Spleen (tissue), 11 donors: ENCODE measurements around the gene QSOX1. TPM values are rescaled to one million over a fixed set of nuclear protein-coding genes. Genes with fewer than 3 reads are reported as not detected.

Experiments
- DNase-seq: peaks from one replicate; pipeline ENCODE4 v3.0.0-alpha.2; 2020
- H3K27ac ChIP-seq, 8 donors: fragments of 200-600 bp; sonication (generic) in 7 of 8; 1 replicate in 4 of 8; 2 replicates in 4 of 8; pipeline versions ENCODE4 v1.5.0 to v1.8.0; 2016 to 2021; ENCODE audit warnings: inconsistent platforms in 4 of 8, mild to moderate bottlenecking in 4 of 8, moderate library complexity in 1 of 8
- H3K27me3 ChIP-seq, 7 donors: fragments of 200-600 bp; sonication (generic) in 6 of 7; replicated peaks in 1 of 7; 1 replicate in 4 of 7; 2 replicates in 3 of 7; pipeline versions ENCODE4 v1.5.0 to v1.8.0; 2016 to 2021; ENCODE audit warnings: inconsistent platforms in 3 of 7, mild to moderate bottlenecking in 1 of 7
- H3K36me3 ChIP-seq, 6 donors: fragments of 200-600 bp; sonication (generic) in 5 of 6; 1 replicate in 4 of 6; 2 replicates in 2 of 6; pipeline versions ENCODE4 v1.5.0 to v1.8.0; 2016 to 2021; ENCODE audit warnings: inconsistent platforms in 2 of 6
- H3K4me1 ChIP-seq, 6 donors: fragments of 200-600 bp; sonication (generic) in 5 of 6; 1 replicate in 3 of 6; 2 replicates in 3 of 6; pipeline versions ENCODE4 v1.5.0 to v1.8.0; 2016 to 2021; ENCODE audit warnings: inconsistent platforms in 3 of 6
- H3K4me3 ChIP-seq, 8 donors: fragments of 200-600 bp; sonication (generic) in 7 of 8; 1 replicate in 4 of 8; 2 replicates in 4 of 8; pipeline versions ENCODE4 v1.5.0 to v1.8.0; 2016 to 2021; ENCODE audit warnings: inconsistent platforms in 4 of 8, mild to moderate bottlenecking in 4 of 8, moderate library complexity in 2 of 8
- H3K9me3 ChIP-seq, 8 donors: fragments of 200-600 bp; sonication (generic) in 7 of 8; 1 replicate in 4 of 8; 2 replicates in 4 of 8; pipeline versions ENCODE4 v1.5.0 to v1.8.0; 2016 to 2021; ENCODE audit warnings: inconsistent platforms in 4 of 8
- POLR2A ChIP-seq, 3 donors: fragments of 450-650 bp; IDR thresholded peaks; one replicate each; pipeline ENCODE4 v1.5.1; 2017; ENCODE audit warnings: antibody characterized with exemption in 3 of 3, mild to moderate bottlenecking in 1 of 3
- POLR2AphosphoS5 ChIP-seq, 3 donors: sonication (generic); formaldehyde crosslinking; IDR thresholded peaks; one replicate each; pipeline ENCODE4 v1.5.1; 2017; ENCODE audit warnings: antibody characterized with exemption in 3 of 3
- WGBS, 5 donors: extraction: QIAGEN DNeasy Blood & Tissue Kit in 3 of 5; methylation state at CpG; one replicate each; pipeline versions ENCODE4 v1.1.5 to v1.1.7; 2013 to 2018; 5-methylcytosine and 5-hydroxymethylcytosine counted together
- intact Hi-C: fragments of 100-400 bp; cut with DNase I; formaldehyde crosslinking; loops from one replicate; pipeline ENCODE4 v1.15.0; 2023; ENCODE audit warnings: low total_unique reads
- polyA plus RNA-seq, 3 donors: library from polyadenylated mRNA; stranded (reverse); fragments of 200-250 nt; gene quantifications; one replicate each; pipeline ENCODE4 v1.2.1, GENCODE V29; 2013
- total RNA-seq, 7 donors: library from RNA; depleted of rRNA in 3 of 7; stranded (reverse); fragments of >200 nt in 3 of 7; fragmentation: NEBNext Ultra II Directional in 4 of 7; extraction: Animal tissue kit (Norgen Biotek cat#: 25700) in 4 of 7; gene quantifications; one replicate each; pipeline versions ENCODE4 v1.1.0 to v1.2.1, GENCODE V29; 2016 to 2021
- TF ChIP-seq, protein P1 (sequence below), 11 experiments: fragments of 200-600 bp in 7 of 11; fragments of 450-650 bp in 4 of 11; sonication (generic) in 4 of 11; IDR thresholded peaks in 8 of 11; conservative IDR thresholded peaks in 3 of 11; 1 replicate in 7 of 11; 2 replicates in 4 of 11; pipeline versions ENCODE4 v1.4.0 to v1.8.0; 2016 to 2021; ENCODE audit warnings: antibody characterized with exemption in 11 of 11, inconsistent platforms in 4 of 11, mild to moderate bottlenecking in 1 of 11
- donor health status: healthy with polysubstance abuse.
- donor health status: DM: no; HTN: no; CAD: no; lungs with moderate emphysema.
- donor health status: DM: no; HTN: no; CAD: no.
- donor health status: Bipolar disorder and iron deficiency.
- donor health status: healthy.
- donor health status: DM: no; HTN: no; CAD: no.
- donor health status: DM: yes; HTN: yes; CAD: no.

The QSOX1 gene
- total and polyA plus RNA-seq, 10 donors = 35.2 to 78.9 (median 56.5) TPM

- TF ChIP-seq, protein P1, sequence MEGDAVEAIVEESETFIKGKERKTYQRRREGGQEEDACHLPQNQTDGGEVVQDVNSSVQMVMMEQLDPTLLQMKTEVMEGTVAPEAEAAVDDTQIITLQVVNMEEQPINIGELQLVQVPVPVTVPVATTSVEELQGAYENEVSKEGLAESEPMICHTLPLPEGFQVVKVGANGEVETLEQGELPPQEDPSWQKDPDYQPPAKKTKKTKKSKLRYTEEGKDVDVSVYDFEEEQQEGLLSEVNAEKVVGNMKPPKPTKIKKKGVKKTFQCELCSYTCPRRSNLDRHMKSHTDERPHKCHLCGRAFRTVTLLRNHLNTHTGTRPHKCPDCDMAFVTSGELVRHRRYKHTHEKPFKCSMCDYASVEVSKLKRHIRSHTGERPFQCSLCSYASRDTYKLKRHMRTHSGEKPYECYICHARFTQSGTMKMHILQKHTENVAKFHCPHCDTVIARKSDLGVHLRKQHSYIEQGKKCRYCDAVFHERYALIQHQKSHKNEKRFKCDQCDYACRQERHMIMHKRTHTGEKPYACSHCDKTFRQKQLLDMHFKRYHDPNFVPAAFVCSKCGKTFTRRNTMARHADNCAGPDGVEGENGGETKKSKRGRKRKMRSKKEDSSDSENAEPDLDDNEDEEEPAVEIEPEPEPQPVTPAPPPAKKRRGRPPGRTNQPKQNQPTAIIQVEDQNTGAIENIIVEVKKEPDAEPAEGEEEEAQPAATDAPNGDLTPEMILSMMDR (IDR thresholded peaks at IDR 0.05 in 8 of 11, conservative IDR thresholded peaks at IDR 0.05 in 3 of 11) = no peak
- TF ChIP-seq POLR2AphosphoS5 (IDR thresholded peaks at IDR 0.05) = no peak
- TF ChIP-seq POLR2A (IDR thresholded peaks at IDR 0.05) = no peak
- no peaks in the 10 kb centered on the region for H3K4me1 ChIP-seq
- peaks cover 0 to 6% (median 0%) of the 10 kb centered on the region in 8 donors for H3K9me3 ChIP-seq
- no peak for DNase-seq
- intact Hi-C loops = no loop called here
- WGBS, 5 donors = 75 to 86% (median 82%) methylated on average over 6 of the region's 6 CpGs
- no peak overlapping the region for H3K4me3 ChIP-seq
- H3K27me3 ChIP-seq = peaks cover 0 to 4% (median 0%) of the 10 kb centered on the region in 7 donors
- H3K27ac ChIP-seq = no peak overlapping the region
- no peaks in the 10 kb centered on the region for H3K36me3 ChIP-seq
Observed at GRCh38 chr1:180141381-180141934, 13.2 kb upstream of the QSOX1 start.

- Histone ChIP-seq H3K4me3 (no peak overlapping the region), H3K36me3 (no peaks in the 10 kb centered on the region), H3K9me3 (no peaks in the 10 kb centered on the region), H3K4me1 (no peaks in the 10 kb centered on the region), H3K27ac (no peak overlapping the region), H3K27me3 (peaks cover 0 to 4% (median 0%) of the 10 kb centered on the region in 7 donors)
- 77 to 86% (median 84%) methylated on average over 3 of the region's 3 CpGs for WGBS, 5 donors
- no peak for DNase-seq
- intact Hi-C loops = no loop called here
- TF ChIP-seq, protein P1 (IDR thresholded peaks at IDR 0.05 in 8 of 11, conservative IDR thresholded peaks at IDR 0.05 in 3 of 11) = no peak
- no peak for TF ChIP-seq POLR2A (IDR thresholded peaks at IDR 0.05)
- TF ChIP-seq POLR2AphosphoS5 (IDR thresholded peaks at IDR 0.05) = no peak
Observed at GRCh38 chr1:180143359-180143758, 11.3 kb upstream of the QSOX1 start.

DNA sequence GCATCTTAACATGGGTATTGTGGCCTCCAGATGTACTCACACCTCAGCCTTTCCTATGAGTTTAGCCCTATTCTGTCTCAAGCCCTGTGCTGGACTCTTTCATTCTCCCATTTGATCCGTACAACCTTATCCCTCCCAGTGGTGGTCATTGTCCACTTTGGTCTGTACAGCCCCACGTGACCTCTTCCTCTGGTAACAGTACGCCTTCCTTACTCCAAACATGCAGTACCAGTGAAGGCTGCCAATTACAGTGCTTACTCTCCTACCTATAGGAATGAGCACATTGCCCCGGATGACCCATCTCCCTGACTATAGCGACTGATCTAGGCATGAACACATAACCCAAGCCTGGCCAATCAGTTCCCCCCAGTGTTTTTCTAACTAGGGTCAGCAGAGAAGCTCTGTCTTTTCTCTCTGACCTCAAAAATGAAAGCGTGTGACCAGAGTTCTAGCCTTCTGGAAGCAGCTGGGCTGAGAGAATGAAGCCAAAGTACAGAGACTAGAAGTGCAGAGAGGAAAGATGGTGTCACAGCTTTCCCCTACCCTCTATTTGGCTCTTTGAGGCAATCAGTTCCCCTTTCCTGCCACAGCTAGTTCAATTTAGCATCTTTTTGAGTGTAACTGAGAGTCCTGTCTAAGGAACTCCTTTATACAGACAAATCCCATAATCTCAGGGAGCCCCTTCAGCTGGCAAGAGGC, 9.9 kb upstream of the QSOX1 start:
- Histone ChIP-seq H3K27ac (no peak overlapping the region), H3K27me3 (peaks cover 0 to 4% (median 0%) of the 10 kb centered on the region in 7 donors), H3K9me3 (no peaks in the 10 kb centered on the region), H3K4me1 (no peaks in the 10 kb centered on the region), H3K36me3 (no peaks in the 10 kb centered on the region), H3K4me3 (no peak overlapping the region)
- no peak for DNase-seq
- intact Hi-C loops = no loop called here
- TF ChIP-seq, protein P1 (IDR thresholded peaks at IDR 0.05 in 8 of 11, conservative IDR thresholded peaks at IDR 0.05 in 3 of 11) = no peak
- TF ChIP-seq POLR2A (IDR thresholded peaks at IDR 0.05) = no peak
- TF ChIP-seq POLR2AphosphoS5 (IDR thresholded peaks at IDR 0.05) = no peak
- WGBS, 5 donors = 62 to 81% (median 80%) methylated on average over 6 of the region's 6 CpGs

DNA sequence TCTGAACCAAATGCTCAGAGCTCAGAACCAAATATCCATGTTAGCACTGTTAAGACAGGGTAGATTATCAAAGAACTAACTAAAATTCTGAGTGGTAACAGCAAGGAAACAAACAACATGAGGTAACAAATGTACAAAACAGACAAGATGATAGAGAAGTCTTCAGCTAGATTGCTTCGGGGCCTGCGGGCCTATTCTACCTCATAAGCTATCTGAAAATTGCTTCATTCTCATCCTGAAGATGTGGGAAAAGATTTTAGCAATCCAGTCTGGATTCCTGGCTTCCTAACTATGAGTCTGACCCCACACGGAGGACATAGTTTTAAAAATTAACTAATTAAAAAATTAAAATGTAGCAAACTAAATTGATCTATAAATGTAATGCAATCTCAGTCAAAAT, 9.2 kb upstream of the QSOX1 start:
- H3K4me3 ChIP-seq = no peak overlapping the region
- no peak overlapping the region for H3K27ac ChIP-seq
- H3K27me3 ChIP-seq = peaks cover 0 to 4% (median 0%) of the 10 kb centered on the region in 7 donors
- no peak for DNase-seq
- TF ChIP-seq POLR2AphosphoS5 (IDR thresholded peaks at IDR 0.05) (no peak), POLR2A (IDR thresholded peaks at IDR 0.05) (no peak)
- TF ChIP-seq, protein P1 (IDR thresholded peaks at IDR 0.05 in 8 of 11, conservative IDR thresholded peaks at IDR 0.05 in 3 of 11) = no peak
- H3K9me3 ChIP-seq = no peaks in the 10 kb centered on the region
- no peaks in the 10 kb centered on the region for H3K4me1 ChIP-seq
- intact Hi-C loops = no loop called here
- no peaks in the 10 kb centered on the region for H3K36me3 ChIP-seq
- 87 to 98% (median 94%) methylated on average over 3 of the region's 3 CpGs for WGBS, 5 donors
